GM12878 (cell line): ENCODE results near the gene DLG2.

Experiments
- CHD2 ChIP-seq: IDR thresholded peaks from 2 replicates; pipeline ENCODE4 v1.6.1; 2011; ENCODE audit warnings: low read depth, low read length, improper control_type of control experiment, borderline replicate concordance
- CREB1 ChIP-seq: IDR thresholded peaks from 2 replicates; pipeline ENCODE4 v1.6.1; 2012; ENCODE audit warnings: low read depth, mild to moderate bottlenecking, inconsistent platforms
- EZH2 ChIP-seq: IDR thresholded peaks from 2 replicates; pipeline ENCODE4 v1.6.1; 2012; ENCODE audit warnings: low read depth, mild to moderate bottlenecking, control low read depth, inconsistent platforms, low read length, borderline replicate concordance; ENCODE audit not compliant: control insufficient read depth
- FOS ChIP-seq: IDR thresholded peaks from 3 replicates; pipeline ENCODE4 v1.6.1; 2011; ENCODE audit warnings: borderline replicate concordance; ENCODE audit not compliant: insufficient read length; ENCODE audit errors: extremely low read depth
- JUNB ChIP-seq: IDR thresholded peaks from 2 replicates; pipeline ENCODE4 v1.6.1; 2016; ENCODE audit warnings: antibody characterized with exemption, mild to moderate bottlenecking
- KDM1A ChIP-seq: fragments of 200-600 bp; sonication (generic); IDR thresholded peaks from 2 replicates; pipeline ENCODE4 v1.6.1; 2016; ENCODE audit warnings: borderline replicate concordance
- MEF2A ChIP-seq: IDR thresholded peaks from 2 replicates; pipeline ENCODE4 v1.6.1; 2011; ENCODE audit warnings: low read depth, mild to moderate bottlenecking, low read length, moderate library complexity; ENCODE audit not compliant: insufficient read depth
- NR2C2 ChIP-seq: IDR thresholded peaks from 2 replicates; pipeline ENCODE4 v1.6.1; 2011; ENCODE audit warnings: borderline replicate concordance, low read depth; ENCODE audit not compliant: control insufficient read depth, insufficient read length
- REST ChIP-seq: IDR thresholded peaks from 2 replicates; pipeline ENCODE4 v1.6.1; 2012; ENCODE audit warnings: mild to moderate bottlenecking, low read depth, low read length
- SIN3A ChIP-seq: IDR thresholded peaks from 2 replicates; pipeline ENCODE4 v1.6.1; 2012; ENCODE audit warnings: low read depth, low read length, improper control_type of control experiment
- ZNF384 ChIP-seq: IDR thresholded peaks from 2 replicates; pipeline ENCODE4 v1.6.1; 2012; ENCODE audit warnings: low read depth, mild to moderate bottlenecking, low read length, improper control_type of control experiment, borderline replicate concordance

- no peak for TF ChIP-seq SIN3A
- TF ChIP-seq NR2C2, result no peak
- TF ChIP-seq MEF2A, result no peak
- TF ChIP-seq CHD2, result no peak
- TF ChIP-seq FOS, result no peak
- no peak for TF ChIP-seq CREB1
- TF ChIP-seq JUNB, result no peak
- no peak for TF ChIP-seq ZNF384
- TF ChIP-seq REST, result no peak
- no peak for TF ChIP-seq EZH2
- no peak for TF ChIP-seq KDM1A
These were observed 789.6 kb downstream of the DLG2 start for GRCh38 chr11:84837402-84838069.
